Right lobe of liver (tissue), 4 donors: ENCODE results near the gene LEF1.

Experiments used
- CTCF ChIP-seq, 4 donors: fragments of 200-600 bp in 3 of 4; fragments of 450-650 bp in 1 of 4; IDR thresholded peaks; one replicate each; pipeline versions ENCODE4 v1.5.1 to v1.8.0; 2016 to 2022; ENCODE audit warnings: antibody characterized with exemption in 4 of 4, mild to moderate bottlenecking in 2 of 4
- POLR2A ChIP-seq: fragments of 450-650 bp; IDR thresholded peaks from one replicate; pipeline ENCODE4 v1.6.1; 2017; ENCODE audit warnings: antibody characterized with exemption, mild to moderate bottlenecking
- donor health status: DM: no; HTN: no; CAD: no.
- donor health status: DM: no; HTN: no; CAD: no.
- donor health status: DM: no; HTN: yes; CAD: no.

- no peak for TF ChIP-seq CTCF (IDR thresholded peaks at IDR 0.05)
- TF ChIP-seq POLR2A: no peak
These were observed 60.9 kb downstream of the LEF1 start for GRCh38 chr4:108107729-108108382.
